PC-9 (cell line): ENCODE data around the gene DENND2D. TPM values are rescaled to one million over a fixed set of nuclear protein-coding genes. Genes with fewer than 3 reads are reported as not detected.
A peak's percentile ranks its signal among the peaks of the same experiment; 100 is the strongest.

Experiments
- BruUV-seq: library from RNA; stranded (reverse); fragments of 400-500 nt; replicated peaks from 2 replicates; lab custom pipeline; 2021; lab: Mats Ljungman, UMichigan
- CTCF ChIA-PET: fragments of 300-600 bp; sonication (Branson Sonifier 250); formaldehyde crosslinking; loops from one replicate; lab custom pipeline; 2022; ENCODE audit warnings: antibody characterized with exemption; lab: Charles Lee
- POLR2A ChIA-PET: fragments of 300-600 bp; sonication (Branson Sonifier 250); formaldehyde crosslinking; loops from one replicate; lab custom pipeline; 2022; ENCODE audit warnings: antibody characterized with exemption; ENCODE audit not compliant: unreplicated experiment; lab: Charles Lee
- DNase-seq, 2 experiments: peaks; one replicate each; pipeline versions ENCODE4 v3.0.0 to v3.0.0-alpha.2; 2015 to 2022; ENCODE audit warnings: mixed read lengths in 1 of 2
- H2AFZ ChIP-seq: fragments of 200-600 bp; sonication (generic); 2 replicates; pipeline ENCODE4 v1.8.1; 2017; ENCODE audit warnings: antibody characterized with exemption
- H3F3A ChIP-seq: fragments of 200-600 bp; sonication (generic); 2 replicates; pipeline ENCODE4 v1.8.1; 2017; ENCODE audit warnings: antibody characterized with exemption, mild to moderate bottlenecking, low read depth; ENCODE audit not compliant: insufficient read depth
- H3K27ac ChIP-seq: fragments of 200-600 bp; sonication (generic); 2 replicates; pipeline ENCODE4 v1.6.1; 2016; ENCODE audit warnings: mixed run types
- H3K27me3 ChIP-seq: fragments of 200-600 bp; sonication (generic); 2 replicates; pipeline ENCODE4 v1.6.1; 2016; ENCODE audit warnings: low read depth, mixed run types; ENCODE audit not compliant: insufficient read depth
- H3K36me3 ChIP-seq: fragments of 200-600 bp; sonication (generic); 2 replicates; pipeline ENCODE4 v1.6.1; 2016; ENCODE audit warnings: low read depth, mixed run types
- H3K4me1 ChIP-seq: fragments of 200-600 bp; sonication (generic); replicated peaks from 2 replicates; pipeline ENCODE4 v1.6.1; 2016; ENCODE audit warnings: mixed run types; ENCODE audit not compliant: insufficient read depth
- H3K4me2 ChIP-seq: fragments of 200-600 bp; sonication (generic); 2 replicates; pipeline ENCODE4 v1.6.1; 2017; ENCODE audit warnings: mixed run types
- H3K4me3 ChIP-seq: fragments of 200-600 bp; sonication (generic); 2 replicates; pipeline ENCODE4 v1.6.1; 2016; ENCODE audit warnings: mixed run types
- H3K79me2 ChIP-seq: fragments of 200-600 bp; sonication (generic); 2 replicates; pipeline ENCODE4 v1.6.1; 2017; ENCODE audit warnings: low read depth, mixed run types
- H3K9me2 ChIP-seq: fragments of 200-600 bp; sonication (generic); 2 replicates; pipeline ENCODE4 v1.8.1; 2017; ENCODE audit warnings: mild to moderate bottlenecking; ENCODE audit not compliant: insufficient read depth
- H3K9me3 ChIP-seq: fragments of 200-600 bp; sonication (generic); 2 replicates; pipeline ENCODE4 v1.8.1; 2016; ENCODE audit warnings: low read depth; ENCODE audit not compliant: insufficient read depth
- H4K20me1 ChIP-seq: fragments of 200-600 bp; sonication (generic); 2 replicates; pipeline ENCODE4 v1.8.1; 2017; ENCODE audit not compliant: insufficient read depth
- CTCF ChIP-seq: fragments of 200-600 bp; sonication (generic); conservative IDR thresholded peaks from 2 replicates; pipeline ENCODE4 v1.6.1; 2017; ENCODE audit warnings: mixed run types, antibody characterized with exemption, mild to moderate bottlenecking, moderate library complexity
- EZH2 ChIP-seq: fragments of 200-600 bp; sonication (generic); IDR thresholded peaks from 2 replicates; pipeline ENCODE4 v1.8.0; 2017; ENCODE audit warnings: antibody characterized with exemption, low read depth
- intact Hi-C: fragments of 100-400 bp; cut with micrococcal nuclease; formaldehyde crosslinking; loops from one replicate; pipeline ENCODE4 v1.10.0; 2022; ENCODE audit not compliant: unreplicated experiment
- total RNA-seq: library from RNA; stranded (reverse); gene quantifications from 2 replicates; pipeline ENCODE4 v1.2.3, GENCODE V29; 2021

The DENND2D gene
- total RNA-seq, 1 experiment from 2014 or later = 44.9 TPM

- Histone ChIP-seq H3K27me3 (no peaks in the 10 kb centered on the region), H3K9me3 (no peaks in the 10 kb centered on the region; the same call in 1 of the 2 replicates), H3K79me2 (no peaks in the 10 kb centered on the region), H3K4me3 (no peak overlapping the region; the same call in 1 of the 2 replicates), H3K9me2 (no peaks in the 10 kb centered on the region), H3K27ac (no peak overlapping the region), H3K4me2 (peak overlapping the region; percentile 41), H3K36me3 (no peaks in the 10 kb centered on the region), H3K4me1 (peaks cover 18% of the 10 kb centered on the region), H3F3A (0 out of 2 replicates have a peak, but pooled peaks cover 5% of the 10 kb centered on the region), H4K20me1 (no peaks in the 10 kb centered on the region), H2AFZ (no peak overlapping the region; the same call in 1 of the 2 replicates)
- TF ChIP-seq EZH2 (no peak), CTCF (peak; percentile 100)
- peak; percentile 73 to 76 for DNase-seq
- ChIA-PET POLR2A (interaction anchor here (0.6 kb wide), 1 partner anchor 200 kb away, joined by 3 read pairs; no protein-coding TSS in a partner anchor), CTCF (interaction anchor here (0.6 to 1.8 kb wide), 3 partner anchors 112 to 225 kb away, joined by 3 to 8 read pairs (median 5); no protein-coding TSS in a partner anchor)
- intact Hi-C loops = loop anchor here (1.0 to 2.0 kb wide), 6 partner anchors 112 to 546 kb away; no protein-coding TSS in a partner anchor
- BruUV-seq = no TSS peak
Observed at GRCh38 chr1:111222308-111223125, 22.1 kb upstream of the DENND2D start.

- Histone ChIP-seq H3K9me3 (no peaks in the 10 kb centered on the region; the same call in 1 of the 2 replicates), H3K4me2 (0 out of 2 replicates have a peak overlapping the region, but pooled peaks have one; percentile 41), H3K27ac (no peak overlapping the region), H2AFZ (no peak overlapping the region), H3K9me2 (no peaks in the 10 kb centered on the region), H3K4me1 (peaks cover 14% of the 10 kb centered on the region), H3K27me3 (no peaks in the 10 kb centered on the region), H4K20me1 (no peaks in the 10 kb centered on the region), H3K4me3 (no peak overlapping the region), H3K36me3 (no peaks in the 10 kb centered on the region), H3K79me2 (no peaks in the 10 kb centered on the region), H3F3A (0 out of 2 replicates have a peak, but pooled peaks cover 5% of the 10 kb centered on the region)
- no TSS peak for BruUV-seq
- CTCF ChIA-PET = no interaction called here
- no peak for DNase-seq
- POLR2A ChIA-PET = interaction anchor here (0.5 kb wide), 1 partner anchor 26 kb away, joined by 3 read pairs; no protein-coding TSS in a partner anchor
- TF ChIP-seq CTCF = no peak
- TF ChIP-seq EZH2 = no peak
- intact Hi-C loops = loop anchor here (2.0 kb wide), 4 partner anchors 191 to 547 kb away; no protein-coding TSS in a partner anchor
Observed at GRCh38 chr1:111221633-111222291, 21.3 kb upstream of the DENND2D start.

GRCh38 chr1:111221276-111221632 is 20.8 kb upstream of the DENND2D start:
- TF ChIP-seq CTCF (no peak), EZH2 (no peak)
- DNase-seq = no peak
- Histone ChIP-seq H3K4me1 (peaks cover 14% of the 10 kb centered on the region), H3K4me2 (no peak overlapping the region), H3K36me3 (no peaks in the 10 kb centered on the region), H3K9me3 (no peaks in the 10 kb centered on the region; the same call in 1 of the 2 replicates), H3K9me2 (no peaks in the 10 kb centered on the region), H3K4me3 (no peak overlapping the region), H2AFZ (no peak overlapping the region), H3K27me3 (no peaks in the 10 kb centered on the region), H3K27ac (no peak overlapping the region), H3F3A (0 out of 2 replicates have a peak, but pooled peaks cover 5% of the 10 kb centered on the region), H4K20me1 (no peaks in the 10 kb centered on the region), H3K79me2 (no peaks in the 10 kb centered on the region)
- POLR2A ChIA-PET = interaction anchor here (0.5 kb wide), 1 partner anchor 27 kb away, joined by 3 read pairs; no protein-coding TSS in a partner anchor
- BruUV-seq = no TSS peak
- CTCF ChIA-PET = no interaction called here
- intact Hi-C loops = no loop called here
